Lower leg skin (tissue), 3 donors: Measurements from ENCODE around the gene KIF20B.

Experiments
- CTCF ChIP-seq, 3 donors: fragments of 450-650 bp; IDR thresholded peaks; one replicate each; pipeline ENCODE4 v1.5.1; 2016; ENCODE audit warnings: antibody characterized with exemption in 3 of 3, mild to moderate bottlenecking in 3 of 3, moderate library complexity in 2 of 3
- POLR2A ChIP-seq, 2 donors: fragments of 450-650 bp; IDR thresholded peaks; one replicate each; pipeline ENCODE4 v1.6.1; 2016 to 2017; ENCODE audit warnings: antibody characterized with exemption in 2 of 2, mild to moderate bottlenecking in 1 of 2, moderate library complexity in 1 of 2

- TF ChIP-seq CTCF (IDR thresholded peaks at IDR 0.05) (no peak), POLR2A (IDR thresholded peaks at IDR 0.05) (no peak)
Observed at GRCh38 chr10:89651916-89652573, 49.3 kb upstream of the KIF20B start.
